Activated T-helper 2 cell treated with anti-CD3 and anti-CD28 coated beads, Interferon-gamma antibody, Interleukin-2, Interleukin-4, amounts not matched to agents 10 μg/mL and 5 μg/mL and 100 μg/mL, durations not matched to agents 14 hours and 24 hours and 36 hours (primary cell): ENCODE results near the gene HHLA2. TPM values are rescaled to one million over a fixed set of nuclear protein-coding genes. Genes with fewer than 3 reads are reported as not detected.
"Not testable (repeated sequence)": the region's sequence is repeated elsewhere in the genome, so short reads cannot be mapped to it uniquely, and the experiment has no call there.

Experiments used
- DNase-seq: peaks from one replicate; pipeline ENCODE4 v3.0.0; 2021; ENCODE audit warnings: low spot score
- H3K27ac Mint-ChIP-seq: one replicate; pipeline ENCODE4 v1.8.0; 2021; ENCODE audit warnings: mixed read lengths
- H3K27me3 Mint-ChIP-seq: one replicate; pipeline ENCODE4 v1.8.0; 2021; ENCODE audit warnings: low read depth, mixed read lengths
- H3K36me3 Mint-ChIP-seq: one replicate; pipeline ENCODE4 v1.8.0; 2021; ENCODE audit warnings: low read depth, mixed read lengths
- H3K4me1 Mint-ChIP-seq: one replicate; pipeline ENCODE4 v1.8.0; 2021; ENCODE audit warnings: low read depth, mixed read lengths
- H3K4me3 Mint-ChIP-seq: one replicate; pipeline ENCODE4 v1.8.0; 2021; ENCODE audit warnings: low read depth, mild to moderate bottlenecking, moderate library complexity, mixed read lengths
- H3K9me3 Mint-ChIP-seq: one replicate; pipeline ENCODE4 v1.8.0; 2021; ENCODE audit warnings: mixed read lengths
- intact Hi-C: fragments of 100-400 bp; cut with micrococcal nuclease; formaldehyde crosslinking; loops from one replicate; pipeline ENCODE4 v1.15.1; 2023
- total RNA-seq: library from RNA; stranded (reverse); gene quantifications from 2 replicates; pipeline ENCODE4 v1.2.3, GENCODE V29; 2022

HHLA2 gene
- total RNA-seq, result 0.51 and 0.66 TPM in 2 replicates

GRCh38 chr3:108296239-108296638, at the start of gene HHLA2:
TSS of gene HHLA2 (plus strand) at chr3:108296548. CDS start at chr3:108351814, 55,266 bp downstream.
- Mint-ChIP-seq H3K4me1 (peaks cover 73% of the 10 kb centered on the region), H3K36me3 (peaks cover 6% of the 10 kb centered on the region), H3K27me3 (no peaks in the 10 kb centered on the region), H3K27ac (peak within 1 kb of the TSS; percentile 30), H3K4me3 (no peak within 1 kb of the TSS), H3K9me3 (peaks cover 9% of the 10 kb centered on the region)
- intact Hi-C loops, result loop anchor here (1.0 to 10.0 kb wide), 5 partner anchors 92 to 421 kb away; partner anchors contain the start of genes CIP2A and DZIP3
- no peak for DNase-seq

GRCh38 chr3:108250626-108251025, 45.7 kb upstream of the HHLA2 start:
- H3K9me3 Mint-ChIP-seq, result peaks cover 7% of the 10 kb centered on the region
- peaks cover 3% of the 10 kb centered on the region for H3K4me1 Mint-ChIP-seq
- no peak overlapping the region for H3K4me3 Mint-ChIP-seq
- H3K36me3 Mint-ChIP-seq, result no peaks in the 10 kb centered on the region
- H3K27me3 Mint-ChIP-seq, result no peaks in the 10 kb centered on the region
- intact Hi-C loops, result no loop called here
- DNase-seq, result no peak
- no peak overlapping the region for H3K27ac Mint-ChIP-seq

GRCh38 chr3:108251265-108251664, 45.1 kb upstream of the HHLA2 start:
- peaks cover 3% of the 10 kb centered on the region for H3K4me1 Mint-ChIP-seq
- no peak overlapping the region for H3K27ac Mint-ChIP-seq
- no peaks in the 10 kb centered on the region for H3K27me3 Mint-ChIP-seq
- intact Hi-C loops, result no loop called here
- DNase-seq, result no peak
- no peaks in the 10 kb centered on the region for H3K36me3 Mint-ChIP-seq
- H3K4me3 Mint-ChIP-seq, result no peak overlapping the region
- peaks cover 7% of the 10 kb centered on the region for H3K9me3 Mint-ChIP-seq

- intact Hi-C loops, result no loop called here
- H3K4me3 Mint-ChIP-seq, result no peak overlapping the region
- H3K4me1 Mint-ChIP-seq, result no peaks in the 10 kb centered on the region
- H3K27ac Mint-ChIP-seq, result no peak overlapping the region
- peaks cover 7% of the 10 kb centered on the region for H3K9me3 Mint-ChIP-seq
- H3K36me3 Mint-ChIP-seq, result peaks cover under 1% of the 10 kb centered on the region
- no peaks in the 10 kb centered on the region for H3K27me3 Mint-ChIP-seq
- no peak for DNase-seq
Measured at GRCh38 chr3:108251844-108252243, 44.5 kb upstream of the HHLA2 start.

GRCh38 chr3:108255131-108255530, 41.2 kb upstream of the HHLA2 start:
- DNase-seq, result no peak
- Mint-ChIP-seq H3K36me3 (peaks cover 2% of the 10 kb centered on the region), H3K27me3 (no peaks in the 10 kb centered on the region), H3K4me1 (no peaks in the 10 kb centered on the region), H3K4me3 (no peak overlapping the region), H3K9me3 (peaks cover 7% of the 10 kb centered on the region), H3K27ac (no peak overlapping the region)
- intact Hi-C loops, result no loop called here

GRCh38 chr3:108264534-108265298, 31.6 kb upstream of the HHLA2 start:
- H3K9me3 Mint-ChIP-seq, result peaks cover 15% of the 10 kb centered on the region
- H3K4me3 Mint-ChIP-seq, H3K4me1 Mint-ChIP-seq, H3K36me3 Mint-ChIP-seq, intact Hi-C loops, DNase-seq, H3K27me3 Mint-ChIP-seq, H3K27ac Mint-ChIP-seq: not testable (repeated sequence)

GRCh38 chr3:108268235-108268634, 28.1 kb upstream of the HHLA2 start:
- intact Hi-C loops, H3K27ac Mint-ChIP-seq, DNase-seq, H3K27me3 Mint-ChIP-seq, H3K4me1 Mint-ChIP-seq, H3K36me3 Mint-ChIP-seq, H3K4me3 Mint-ChIP-seq: not testable (repeated sequence)
- peaks cover 15% of the 10 kb centered on the region for H3K9me3 Mint-ChIP-seq

GRCh38 chr3:108271626-108272025, 24.7 kb upstream of the HHLA2 start:
- no peak overlapping the region for H3K27ac Mint-ChIP-seq

GRCh38 chr3:108279066-108279465, 17.3 kb upstream of the HHLA2 start:
- Mint-ChIP-seq H3K9me3 (peaks cover 43% of the 10 kb centered on the region), H3K36me3 (peaks cover 25% of the 10 kb centered on the region)
- H3K27me3 Mint-ChIP-seq, intact Hi-C loops, H3K4me1 Mint-ChIP-seq, DNase-seq, H3K27ac Mint-ChIP-seq, H3K4me3 Mint-ChIP-seq: not testable (repeated sequence)

More at GRCh38 chr3:108271626-108272025, 24.7 kb upstream of the HHLA2 start:
- Mint-ChIP-seq H3K36me3 (peaks cover 4% of the 10 kb centered on the region), H3K27me3 (no peaks in the 10 kb centered on the region), H3K4me1 (no peaks in the 10 kb centered on the region), H3K4me3 (no peak overlapping the region), H3K9me3 (peaks cover 19% of the 10 kb centered on the region)
- intact Hi-C loops, result no loop called here
- DNase-seq, result no peak

- H3K36me3 Mint-ChIP-seq, result peaks cover 27% of the 10 kb centered on the region
- no peak overlapping the region for H3K4me3 Mint-ChIP-seq
- H3K9me3 Mint-ChIP-seq, result peaks cover 46% of the 10 kb centered on the region
- no peak for DNase-seq
- no peaks in the 10 kb centered on the region for H3K27me3 Mint-ChIP-seq
- intact Hi-C loops, result no loop called here
- H3K4me1 Mint-ChIP-seq, result peaks cover 10% of the 10 kb centered on the region
- no peak overlapping the region for H3K27ac Mint-ChIP-seq
Measured at GRCh38 chr3:108280476-108280875, 15.9 kb upstream of the HHLA2 start.

GRCh38 chr3:108281670-108282069, 14.7 kb upstream of the HHLA2 start:
- peaks cover 25% of the 10 kb centered on the region for H3K36me3 Mint-ChIP-seq
- no peak for DNase-seq
- H3K4me3 Mint-ChIP-seq, result no peak overlapping the region
- intact Hi-C loops, result no loop called here
- H3K9me3 Mint-ChIP-seq, result peaks cover 48% of the 10 kb centered on the region
- H3K4me1 Mint-ChIP-seq, result peaks cover 11% of the 10 kb centered on the region
- no peak overlapping the region for H3K27ac Mint-ChIP-seq
- H3K27me3 Mint-ChIP-seq, result no peaks in the 10 kb centered on the region

- Mint-ChIP-seq H3K27me3 (no peaks in the 10 kb centered on the region), H3K27ac (no peak overlapping the region), H3K36me3 (peaks cover 20% of the 10 kb centered on the region), H3K4me3 (no peak overlapping the region), H3K9me3 (peaks cover 38% of the 10 kb centered on the region), H3K4me1 (peaks cover 11% of the 10 kb centered on the region)
- no peak for DNase-seq
- intact Hi-C loops, result no loop called here
Measured at GRCh38 chr3:108283006-108283405, 13.3 kb upstream of the HHLA2 start.

- H3K27me3 Mint-ChIP-seq, result no peaks in the 10 kb centered on the region
- no peak for DNase-seq
- H3K36me3 Mint-ChIP-seq, result peaks cover 17% of the 10 kb centered on the region
- H3K9me3 Mint-ChIP-seq, result peaks cover 29% of the 10 kb centered on the region
- no peak overlapping the region for H3K4me3 Mint-ChIP-seq
- intact Hi-C loops, result no loop called here
- H3K4me1 Mint-ChIP-seq, result peaks cover 11% of the 10 kb centered on the region
- H3K27ac Mint-ChIP-seq, result no peak overlapping the region
Measured at GRCh38 chr3:108283989-108284388, 12.4 kb upstream of the HHLA2 start.
